HG03196 (cell line): Measurements from ENCODE around the gene KRTAP10-10.
"Not testable (repeated sequence)": the region's sequence is repeated elsewhere in the genome, so short reads cannot be mapped to it uniquely, and the experiment has no call there.

ENCODE experiments used
- ATAC-seq: cut with Tn5 transposase; IDR thresholded peaks from one replicate; pipeline ENCODE4 v1.9.1; 2021; ENCODE audit not compliant: unreplicated experiment

Gene KRTAP10-10

DNA sequence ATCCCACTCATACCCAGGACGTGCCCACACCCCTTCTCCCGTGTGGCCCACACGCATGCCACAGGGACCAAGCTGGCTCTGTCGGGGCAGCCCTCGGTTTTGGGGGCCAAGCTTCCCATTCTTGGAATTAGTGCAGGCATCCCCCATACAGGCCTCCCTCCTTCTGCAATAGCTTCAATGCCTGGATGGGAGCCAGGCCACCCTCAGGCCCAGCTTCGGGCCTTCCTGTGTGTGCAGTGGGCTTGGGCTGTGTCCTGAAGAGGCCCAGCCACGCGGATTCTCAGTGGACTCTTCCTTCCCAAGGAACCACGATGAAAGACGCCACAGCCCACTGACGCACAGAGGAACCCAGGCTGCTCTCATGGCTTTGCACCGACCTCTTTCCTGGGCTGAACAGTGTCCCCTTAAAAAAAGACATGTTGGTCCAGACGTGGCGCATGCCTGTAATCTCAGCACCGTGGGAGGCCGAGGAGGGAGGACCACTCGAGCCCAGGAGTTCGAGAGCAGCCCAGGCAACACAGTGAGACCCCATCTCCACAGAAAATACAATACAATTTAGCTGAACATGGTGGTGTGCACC is 12.5 kb downstream of the KRTAP10-10 start:
- no peak for ATAC-seq

DNA sequence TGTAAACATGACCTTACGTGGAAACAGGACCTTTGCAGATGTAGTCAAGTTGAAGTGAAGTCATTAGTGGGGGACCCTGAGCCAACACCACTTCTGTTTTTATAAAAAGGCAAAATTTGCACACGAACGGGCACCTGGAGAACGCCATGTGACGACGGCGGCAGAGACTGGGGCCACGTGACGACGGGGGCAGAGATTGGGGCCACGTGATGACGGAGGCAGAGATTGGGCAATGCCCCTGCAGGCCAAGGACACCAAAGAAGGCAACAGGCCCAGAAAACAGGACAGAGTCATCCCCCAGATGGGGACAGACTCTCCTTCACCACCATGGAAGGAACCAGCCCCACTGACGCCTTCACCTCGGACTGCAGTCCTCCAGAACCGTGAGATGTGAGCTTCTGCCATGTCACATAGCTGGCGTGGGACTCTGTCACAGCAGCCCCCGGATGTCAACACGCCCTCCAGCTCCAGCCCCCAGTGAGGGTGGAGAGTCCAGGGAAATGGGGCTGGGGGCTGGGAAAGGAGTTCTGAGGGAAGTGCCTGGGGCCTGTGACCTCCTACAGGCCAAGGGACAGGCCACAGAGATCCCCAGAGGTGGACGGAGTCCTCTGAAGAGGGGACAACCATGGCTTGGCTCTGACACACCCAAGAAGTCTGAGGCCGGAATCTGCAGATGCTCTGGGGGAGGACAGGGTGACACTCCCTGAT is 13.3 kb downstream of the KRTAP10-10 start:
- no peak for ATAC-seq

DNA sequence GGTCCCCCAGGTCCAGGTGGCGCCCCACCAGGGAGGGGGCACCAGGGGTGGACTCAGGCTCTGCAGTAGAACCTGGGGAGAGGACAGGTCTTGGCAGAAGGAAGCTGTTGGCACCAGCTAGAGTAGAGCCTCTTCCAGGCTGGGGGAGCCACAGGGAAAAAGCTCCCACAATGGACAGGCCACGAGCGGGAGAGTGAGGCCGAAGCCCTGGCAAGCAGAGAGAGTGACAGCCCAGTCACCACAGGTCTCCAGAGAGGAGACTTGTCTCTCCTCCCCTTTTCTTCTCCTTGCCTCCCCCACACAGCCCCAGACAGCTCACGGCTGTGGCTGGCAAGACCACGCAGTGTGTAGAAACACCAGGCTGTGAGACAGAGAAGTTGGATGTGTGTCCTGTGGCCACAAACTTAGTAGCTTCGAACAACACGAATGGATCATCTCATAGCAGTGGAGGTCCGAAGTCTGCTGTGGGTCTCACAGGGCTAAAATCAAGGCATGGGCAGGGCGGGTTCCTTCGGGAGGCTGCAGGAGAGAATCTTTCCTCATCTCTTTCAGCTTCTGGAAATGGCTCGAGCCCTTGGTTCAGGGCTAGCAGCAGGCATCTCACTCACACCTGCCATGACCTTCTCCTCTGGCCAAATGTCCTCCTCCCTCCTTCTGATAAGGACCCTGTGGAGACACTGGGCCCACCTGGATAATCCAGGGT is 14.0 kb downstream of the KRTAP10-10 start:
- ATAC-seq: no peak

DNA sequence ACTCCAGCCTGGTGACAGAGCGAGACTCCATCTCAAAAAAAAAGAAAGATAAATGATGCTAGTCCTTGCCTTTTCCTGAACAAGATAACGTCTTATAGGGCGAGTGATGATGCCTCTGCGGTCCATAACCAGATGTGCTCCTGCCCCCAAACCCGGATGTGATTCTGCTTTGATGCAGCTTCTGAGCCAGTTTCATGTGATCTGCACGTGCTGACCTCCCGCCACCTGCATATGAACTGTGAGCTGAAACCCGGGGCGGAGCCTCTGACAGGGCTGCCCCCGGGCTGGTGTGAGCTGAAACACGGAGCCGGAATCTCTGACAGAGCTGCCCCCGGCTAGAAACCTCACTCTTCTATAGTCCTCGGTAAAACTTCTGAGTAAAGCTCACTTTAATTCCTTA is 16.0 kb downstream of the KRTAP10-10 start:
- no peak for ATAC-seq

DNA sequence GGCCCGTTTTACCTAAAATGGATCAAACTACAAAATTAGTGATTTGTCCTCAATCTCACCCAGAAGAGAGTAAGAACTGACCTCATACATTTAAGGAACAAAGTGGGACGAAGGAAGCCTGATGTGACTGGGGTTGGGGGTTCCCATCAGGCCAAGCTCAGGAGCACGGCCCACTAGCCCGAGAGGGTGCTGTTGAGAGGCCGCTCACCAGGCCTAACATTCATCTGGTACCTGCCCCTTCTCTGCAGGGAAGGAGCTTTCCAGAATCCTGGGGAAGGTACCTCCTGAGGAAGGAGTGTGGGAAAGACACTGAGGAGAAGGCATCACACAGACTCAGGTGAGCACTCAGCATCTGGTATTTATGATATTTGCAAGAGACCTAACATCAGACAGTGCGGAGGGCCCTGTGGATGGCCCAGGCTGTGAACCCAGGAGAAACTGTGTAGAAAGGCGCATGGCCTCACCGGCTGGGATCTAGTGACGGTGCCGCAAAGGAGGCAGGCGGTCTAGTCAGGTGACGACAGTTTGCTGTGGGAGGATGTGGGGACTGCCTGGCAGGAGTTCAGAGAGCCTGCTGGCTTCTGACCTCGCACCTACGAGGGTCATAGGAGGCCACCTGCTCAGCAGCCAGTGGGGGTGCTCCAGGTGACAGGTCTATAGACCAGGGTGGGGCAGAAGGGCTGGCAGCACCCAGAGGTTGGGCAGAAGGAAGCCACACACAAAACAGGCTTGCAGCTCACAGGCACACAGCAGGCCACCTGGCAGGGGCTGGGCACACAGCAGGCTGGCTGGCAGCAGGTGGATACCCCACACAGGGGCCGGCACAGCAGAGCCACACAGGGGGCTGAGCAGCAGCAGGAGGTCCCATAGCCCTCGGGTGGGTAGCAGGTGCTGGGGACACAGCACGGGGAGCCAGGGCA is 16.8 kb downstream of the KRTAP10-10 start:
- ATAC-seq: no peak

DNA sequence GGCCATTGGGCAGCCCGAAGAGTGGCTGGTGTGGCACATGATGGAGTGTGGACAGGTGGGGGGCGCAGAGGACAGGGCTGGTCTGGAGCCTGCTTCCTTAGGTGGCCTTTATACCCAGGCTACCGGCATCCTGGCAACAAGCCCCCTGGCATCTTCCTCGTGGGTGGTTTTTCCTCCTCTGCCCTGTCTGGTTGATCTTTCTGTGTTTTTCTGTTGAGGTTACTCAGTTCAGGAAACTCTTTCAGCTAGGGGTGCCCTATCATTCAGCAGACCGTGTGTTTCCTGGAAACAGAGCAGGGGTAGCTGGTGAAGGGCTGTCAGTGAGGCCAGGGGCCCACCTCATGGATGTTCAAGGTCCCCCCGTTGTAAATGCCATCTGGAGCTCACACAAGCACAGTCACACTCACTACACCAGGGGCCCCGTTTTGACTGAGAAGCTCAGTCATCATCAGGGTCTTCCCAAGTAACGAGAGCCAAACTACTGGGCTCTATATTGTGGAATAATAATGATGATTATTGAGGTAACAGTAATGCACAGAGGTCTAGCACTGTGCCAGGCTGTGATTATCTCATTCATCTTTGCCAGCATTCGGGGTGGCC is 17.5 kb downstream of the KRTAP10-10 start, which contains the start of gene KRTAP12-4:
Gene KRTAP12-4, minus strand, starts transcription at position 84 of the 600 bp plus-strand sequence. Its CDS starts 45 bp downstream, at position 39.
- ATAC-seq: no peak

DNA sequence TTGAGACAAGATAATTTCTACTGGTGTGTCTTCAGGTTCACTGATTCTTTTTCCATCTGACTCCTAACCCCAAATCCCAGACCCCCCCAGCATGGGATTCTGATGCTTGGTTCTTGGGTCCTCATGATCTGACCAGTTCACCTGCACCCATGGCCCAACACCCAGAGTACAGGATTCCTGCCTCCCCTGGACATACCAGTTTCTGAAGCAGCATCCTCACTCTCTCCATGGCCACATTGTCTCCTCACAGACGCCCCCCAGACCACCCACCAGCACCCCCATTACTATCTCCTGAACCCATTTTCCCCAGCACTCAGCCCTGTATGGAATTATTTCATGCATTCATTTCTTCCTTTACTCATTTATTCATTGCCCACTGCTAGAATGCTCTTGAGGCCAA is 19.7 kb downstream of the KRTAP10-10 start:
- no peak for ATAC-seq

DNA sequence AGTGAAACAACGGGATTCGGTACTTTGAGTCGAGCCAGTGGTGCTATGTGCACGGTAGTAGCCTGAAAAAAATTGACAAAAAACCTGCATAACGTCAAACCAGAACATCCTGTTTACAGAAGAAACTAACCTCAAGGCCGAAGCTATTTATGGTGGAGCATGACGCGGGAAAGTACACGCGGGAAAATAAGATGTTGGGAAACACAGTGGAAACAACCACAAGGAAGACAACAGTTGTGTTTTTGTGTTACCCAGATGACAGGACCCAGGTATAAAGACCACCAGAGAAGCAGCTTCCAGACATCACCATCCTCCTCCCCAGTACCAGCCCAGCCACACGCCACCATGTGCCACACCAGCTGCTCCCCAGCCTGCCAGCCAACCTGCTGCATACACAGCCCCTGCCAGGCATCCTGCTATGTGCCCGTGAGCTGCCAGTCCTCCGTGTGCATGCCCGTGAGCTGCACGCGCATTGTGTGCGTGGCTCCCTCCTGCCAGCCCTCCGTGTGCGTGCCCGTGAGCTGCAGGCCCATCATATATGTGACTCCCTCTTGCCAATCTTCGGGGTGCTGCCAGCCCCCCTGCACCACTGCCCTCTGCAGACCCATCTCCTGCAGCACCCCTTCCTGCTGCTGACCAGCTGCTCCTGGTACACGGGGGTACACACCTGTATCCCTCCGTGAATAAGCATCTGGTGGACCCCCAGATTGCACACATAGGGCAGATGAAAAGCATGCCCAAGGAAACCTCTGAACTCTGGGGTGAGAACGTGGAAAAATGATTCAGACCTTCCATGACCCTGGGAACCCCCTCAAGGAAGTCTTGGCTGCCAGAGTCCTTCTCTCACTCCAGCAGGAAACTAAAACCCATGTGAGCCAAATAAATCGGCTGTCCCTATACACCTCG is 20.7 kb downstream of the KRTAP10-10 start, which contains the start of gene KRTAP12-3:
Gene KRTAP12-3, plus strand, starts transcription at position 298 of the 906 bp plus-strand sequence. Its CDS starts 48 bp downstream, at position 346.
- no peak for ATAC-seq

DNA sequence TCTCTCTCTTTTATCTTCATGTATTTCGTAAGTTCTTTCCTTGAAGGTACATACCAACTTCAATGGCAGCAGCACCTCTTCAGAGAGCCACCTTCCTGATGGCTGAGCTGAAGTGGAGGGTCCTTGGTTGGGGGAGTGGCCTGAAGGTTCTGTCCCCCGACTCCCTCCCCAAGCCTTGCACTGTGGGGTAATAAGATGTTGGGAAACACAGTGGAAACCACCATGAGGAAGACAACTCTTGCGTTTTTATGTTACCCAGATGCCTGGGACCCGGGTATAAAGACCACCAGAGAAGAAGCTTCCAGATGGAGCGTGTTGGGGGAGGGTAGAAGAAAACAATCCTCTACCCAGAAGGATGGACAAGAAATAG is 21.4 kb downstream of the KRTAP10-10 start:
- no peak for ATAC-seq

DNA sequence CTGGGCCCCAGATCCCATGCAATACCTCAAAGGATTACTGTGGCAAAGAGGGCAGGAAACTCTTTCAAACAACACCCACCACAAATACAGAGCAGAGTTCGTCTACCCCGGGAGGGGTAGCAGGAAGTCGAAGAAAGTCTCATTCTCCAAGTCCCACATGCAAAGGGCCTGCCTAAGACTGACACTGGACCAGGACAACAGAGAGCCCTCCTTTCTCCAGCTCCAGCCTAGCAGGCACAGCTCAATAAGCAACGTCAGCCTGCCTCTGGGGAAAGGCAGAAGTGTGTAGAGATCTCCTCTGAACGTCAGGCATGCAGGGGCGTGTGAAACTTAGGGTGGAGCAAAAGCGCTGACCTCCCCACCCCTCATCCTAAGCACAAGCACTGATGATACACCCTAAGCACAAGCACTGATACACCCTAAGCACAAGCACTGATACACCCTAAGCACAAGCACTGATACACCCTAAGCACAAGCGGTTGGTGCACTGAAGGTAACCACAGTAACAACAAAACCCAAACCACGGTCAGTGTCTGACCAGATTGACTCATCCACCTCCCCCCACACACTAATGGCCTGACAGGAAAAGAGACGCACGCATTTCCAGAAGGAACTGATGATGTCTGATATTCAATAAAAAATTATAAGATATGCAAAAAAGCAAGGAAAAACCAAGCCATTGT is 21.9 kb downstream of the KRTAP10-10 start:
- ATAC-seq: no peak

DNA sequence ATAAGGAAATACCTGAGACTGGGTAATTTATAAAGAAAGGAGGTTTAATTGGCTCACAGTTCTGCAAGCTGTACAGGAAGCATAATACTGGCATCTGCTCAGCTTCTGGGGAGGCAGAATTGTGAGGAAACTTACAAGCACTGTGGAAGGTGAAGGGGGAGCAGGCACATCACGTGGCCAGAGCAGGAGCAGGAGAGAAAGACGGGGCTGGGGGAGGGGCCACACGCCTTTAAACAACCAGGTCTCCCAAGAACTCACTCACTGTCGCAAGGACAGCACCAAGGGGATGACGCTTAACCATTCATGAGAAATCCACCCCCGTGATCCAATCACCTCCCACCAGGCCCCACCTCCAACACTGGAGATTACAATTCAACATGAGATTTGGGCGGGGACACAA is 24.4 kb downstream of the KRTAP10-10 start:
- not testable (repeated sequence) for ATAC-seq

DNA sequence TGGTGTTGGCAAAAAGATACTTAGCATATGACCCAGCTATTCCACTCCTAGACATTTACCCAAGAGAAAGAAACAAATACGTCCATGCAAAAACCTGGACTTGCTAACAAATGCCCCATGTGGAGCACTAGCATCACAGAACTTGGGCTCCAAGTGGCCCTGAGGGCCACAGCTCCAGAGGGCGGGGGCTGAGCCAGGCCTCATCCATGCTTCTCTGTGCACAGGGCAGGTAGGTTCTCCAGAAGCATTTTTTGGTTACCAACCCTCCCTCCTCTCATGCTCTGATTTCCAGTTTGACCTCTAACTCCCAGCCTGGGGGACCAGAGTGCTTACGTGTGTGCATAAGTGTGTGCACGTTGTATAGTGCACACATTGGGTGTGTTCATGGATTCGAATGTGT is 27.5 kb downstream of the KRTAP10-10 start:
- no peak for ATAC-seq

DNA sequence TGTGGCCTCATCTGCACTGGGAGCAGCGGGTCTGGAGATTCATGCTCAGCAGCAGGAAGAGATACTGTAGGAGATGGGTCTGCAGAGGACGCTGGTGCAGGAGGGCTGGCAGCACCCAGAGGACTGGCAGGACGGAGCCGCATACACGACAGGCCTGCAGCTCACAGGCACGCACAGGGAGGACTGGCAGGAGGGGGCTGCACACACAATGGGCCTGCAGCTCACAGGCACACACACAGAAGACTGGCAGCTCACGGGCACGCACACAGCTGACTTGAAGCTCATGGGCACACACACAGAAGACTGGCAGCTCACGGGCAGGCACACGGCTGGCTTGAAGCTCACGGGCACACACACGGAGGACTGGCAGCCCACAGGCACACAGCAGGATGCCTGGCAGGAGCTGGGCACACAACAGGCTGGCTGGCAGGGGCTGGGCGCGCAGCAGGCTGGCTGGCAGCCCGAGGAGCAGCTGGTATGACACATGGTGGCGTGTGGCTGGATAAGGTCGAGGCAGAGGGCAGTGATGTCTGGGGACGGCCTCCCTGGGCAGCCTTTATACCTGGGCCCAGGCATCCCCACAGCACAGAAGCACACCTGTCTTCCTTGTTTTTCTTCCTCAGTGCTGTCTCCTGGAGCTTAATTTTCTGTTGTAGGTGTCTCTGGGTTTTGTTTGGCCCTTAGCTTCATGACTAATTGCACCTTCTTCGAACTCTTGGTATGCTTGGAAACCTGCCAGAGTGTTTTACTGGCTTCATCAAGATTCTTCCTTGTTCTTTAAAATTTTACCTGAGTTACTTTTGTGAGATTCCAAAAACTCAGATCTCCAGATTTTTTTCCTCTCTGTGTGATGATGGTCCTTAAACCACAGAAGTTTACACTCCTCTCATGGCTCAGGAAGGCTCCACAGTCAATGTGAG is 29.5 kb downstream of the KRTAP10-10 start, which contains the start of gene KRTAP12-2:
Gene KRTAP12-2, minus strand, starts transcription at position 527 of the 920 bp plus-strand sequence. Its CDS starts 41 bp downstream, at position 486.
- no peak for ATAC-seq

DNA sequence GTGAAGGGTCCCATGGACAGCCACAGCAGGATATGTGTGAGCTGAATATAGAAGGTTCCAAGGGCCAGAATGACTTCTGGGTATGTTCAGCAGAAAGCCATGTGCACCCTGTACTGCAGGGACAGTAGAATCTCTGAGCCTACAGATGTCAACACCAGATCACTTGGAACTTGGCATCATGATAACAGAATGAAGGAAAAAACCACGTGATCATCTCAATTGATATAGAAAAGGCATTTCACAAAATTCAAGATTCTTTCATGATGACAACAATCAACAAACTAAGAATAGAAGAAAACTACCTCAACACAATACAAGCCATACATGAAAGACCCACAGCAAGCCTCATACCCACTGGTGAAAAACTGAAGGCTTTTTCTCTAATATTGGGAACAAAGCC is 30.5 kb downstream of the KRTAP10-10 start:
- ATAC-seq: no peak

DNA sequence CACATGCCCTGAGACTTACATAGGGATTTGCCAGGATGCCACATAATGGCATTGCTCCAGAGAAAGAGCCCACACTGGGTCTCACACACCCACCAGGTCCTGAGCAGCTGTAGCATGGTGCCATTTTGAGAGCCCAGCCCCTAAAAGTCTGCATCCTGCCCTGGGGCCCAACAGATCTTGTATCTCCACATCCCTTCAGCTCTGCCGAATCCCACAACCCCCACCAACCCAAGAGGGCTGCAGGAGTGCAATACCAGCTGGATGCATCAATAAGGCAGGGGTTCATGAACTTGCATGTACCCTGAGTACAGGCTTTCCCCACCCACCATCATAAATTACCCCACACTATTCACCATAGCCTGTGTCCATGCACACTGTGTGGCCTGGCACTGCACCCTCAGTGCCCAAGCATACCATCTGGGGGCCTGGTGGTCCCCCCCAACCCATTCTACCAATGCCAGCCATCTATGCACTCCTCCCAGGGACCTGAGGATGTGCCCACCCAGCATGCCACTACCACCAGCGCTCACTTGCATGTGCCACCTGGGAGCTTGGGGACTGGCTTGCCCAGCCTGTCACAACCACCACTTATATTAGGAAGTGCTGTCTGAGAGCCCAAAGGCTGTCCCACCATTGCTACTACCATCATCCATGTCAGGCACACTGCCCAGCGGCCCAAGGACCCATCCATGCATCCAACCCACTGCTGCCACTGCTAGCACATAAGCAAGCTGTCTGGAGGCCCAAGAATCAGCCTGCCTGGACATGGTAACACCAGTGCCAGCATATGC is 33.7 kb downstream of the KRTAP10-10 start:
- ATAC-seq: no peak

DNA sequence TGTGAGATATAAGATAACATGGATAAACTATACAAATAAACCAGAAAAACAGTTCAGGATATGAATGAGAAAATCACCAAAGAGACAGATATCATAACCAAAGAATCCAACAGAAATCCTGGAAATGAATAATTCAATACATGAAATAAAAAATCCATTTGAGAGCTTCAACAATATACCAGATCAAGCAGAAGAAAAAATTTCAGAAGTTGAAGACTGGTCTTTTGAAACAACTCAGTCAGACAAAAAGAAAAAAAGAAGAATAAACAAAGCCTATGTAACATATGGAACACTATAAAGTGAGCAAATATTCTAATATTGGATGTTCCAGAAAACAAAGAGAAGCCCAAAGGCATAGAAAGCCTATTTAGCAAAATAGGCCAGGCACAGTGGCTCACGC is 34.8 kb downstream of the KRTAP10-10 start:
- ATAC-seq: no peak

DNA sequence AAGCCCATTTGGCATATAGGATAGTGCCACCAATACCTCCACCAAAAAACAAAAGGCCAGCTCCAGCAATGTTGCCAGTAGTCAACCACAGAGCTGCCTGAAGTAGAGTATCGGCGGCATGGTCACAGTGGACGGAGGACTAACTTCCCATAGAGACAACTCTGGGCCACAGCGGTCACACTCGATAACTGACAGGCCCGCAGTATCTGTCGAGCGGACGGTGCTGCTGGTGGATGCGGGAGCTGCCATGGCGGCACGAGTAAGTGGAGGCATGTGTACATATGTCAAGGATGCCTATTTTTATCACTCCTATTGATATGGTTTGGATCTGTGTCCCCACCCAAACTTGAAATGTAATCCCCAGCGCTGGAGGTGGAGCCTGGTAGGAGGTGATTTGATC is 40.7 kb downstream of the KRTAP10-10 start:
- ATAC-seq: no peak
